CD4-positive, alpha-beta T cell treated with Interleukin-17A for 4 hours (primary cell): ENCODE data around the gene TTC28.

Experiments used
- DNase-seq: peaks from one replicate; pipeline ENCODE4 v3.0.0-alpha.2; 2020; ENCODE audit warnings: mixed read lengths

The TTC28 gene

DNA sequence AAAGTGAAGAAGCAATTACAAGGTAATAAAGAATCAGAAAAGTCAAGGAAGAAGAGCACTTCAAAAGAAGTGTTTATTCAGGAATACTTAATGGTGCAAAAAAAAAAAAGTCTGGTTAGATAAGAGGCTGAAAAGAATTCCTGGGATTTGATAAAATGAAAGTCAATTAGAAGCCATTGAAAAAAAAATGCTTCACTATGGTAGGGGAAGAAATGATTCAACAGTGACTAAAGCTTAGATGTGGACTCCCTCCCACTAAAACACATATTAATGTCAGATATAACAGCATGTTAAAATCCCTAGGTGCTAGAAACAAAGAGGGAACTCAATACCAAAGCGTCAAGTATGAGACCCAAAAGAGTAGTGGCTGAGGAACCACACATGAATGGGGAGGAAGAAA, 425.2 kb downstream of the TTC28 start:
- no peak for DNase-seq

DNA sequence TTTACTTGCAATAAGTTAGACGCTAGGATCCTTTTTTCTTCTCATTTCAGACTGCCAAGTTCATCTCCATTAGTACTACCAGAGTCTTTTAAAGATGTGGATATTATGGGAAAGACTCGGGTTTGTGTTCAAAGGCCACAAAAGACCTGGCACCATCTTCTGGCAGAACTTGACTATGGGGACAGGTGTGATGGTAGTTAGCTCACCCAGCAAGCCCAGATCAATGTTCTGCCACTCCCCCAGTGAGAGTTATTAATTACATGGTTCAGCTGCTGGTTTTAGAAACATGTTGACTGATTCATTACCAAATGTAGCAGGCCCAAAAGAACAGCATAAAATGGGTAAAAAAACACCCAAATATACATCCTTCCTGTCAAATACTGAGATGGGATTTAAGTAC, 427.1 kb downstream of the TTC28 start:
- DNase-seq = no peak

DNA sequence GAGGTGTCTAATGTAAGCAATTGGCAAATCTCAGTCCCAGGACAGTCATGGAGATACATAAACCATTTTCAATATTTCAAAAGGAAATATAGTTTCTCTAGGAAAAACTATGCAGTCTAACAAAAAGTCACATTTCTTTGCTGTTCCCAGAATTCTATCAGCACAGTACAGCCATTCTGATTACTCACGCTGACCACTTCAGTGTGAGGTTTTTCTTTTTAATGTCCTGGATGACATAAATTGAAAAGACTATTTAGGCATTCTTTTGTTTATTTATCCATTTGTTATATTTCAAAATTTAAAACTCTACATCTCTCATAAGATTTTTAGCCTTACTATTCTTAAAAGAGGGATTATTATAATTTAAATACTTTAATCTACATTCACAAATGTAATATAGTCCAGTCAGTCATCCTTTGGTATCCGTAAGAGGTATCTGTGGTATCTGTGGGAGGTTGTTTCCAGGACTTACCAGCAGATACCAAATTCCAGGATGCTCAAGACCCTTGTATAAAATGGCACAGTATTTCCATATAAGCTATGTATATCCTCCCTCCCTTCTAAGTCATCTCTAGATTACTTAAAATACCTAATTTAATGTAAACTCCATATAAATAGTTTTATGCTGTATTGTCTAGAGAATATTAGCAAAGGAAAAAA, 429.5 kb downstream of the TTC28 start:
- no peak for DNase-seq

DNA sequence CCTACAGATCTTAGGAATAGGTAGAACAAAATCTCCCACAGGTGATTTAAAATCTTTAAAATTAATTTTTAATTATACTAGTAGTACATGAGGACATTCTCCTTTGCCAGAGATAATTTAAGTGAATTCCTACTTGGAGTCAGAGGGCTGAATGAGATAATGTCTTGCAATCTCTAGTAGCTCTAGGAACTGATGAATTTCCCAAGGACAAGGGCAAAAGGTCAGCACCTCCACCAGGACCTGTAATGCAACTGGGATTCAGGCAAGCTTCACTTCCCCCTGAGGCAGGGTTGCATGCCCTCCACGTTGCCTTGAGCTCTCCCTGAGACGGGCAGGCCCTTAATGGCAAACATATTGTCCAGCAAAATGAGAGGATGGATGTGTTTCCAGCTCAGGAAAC, 430.2 kb downstream of the TTC28 start:
- DNase-seq = no peak

DNA sequence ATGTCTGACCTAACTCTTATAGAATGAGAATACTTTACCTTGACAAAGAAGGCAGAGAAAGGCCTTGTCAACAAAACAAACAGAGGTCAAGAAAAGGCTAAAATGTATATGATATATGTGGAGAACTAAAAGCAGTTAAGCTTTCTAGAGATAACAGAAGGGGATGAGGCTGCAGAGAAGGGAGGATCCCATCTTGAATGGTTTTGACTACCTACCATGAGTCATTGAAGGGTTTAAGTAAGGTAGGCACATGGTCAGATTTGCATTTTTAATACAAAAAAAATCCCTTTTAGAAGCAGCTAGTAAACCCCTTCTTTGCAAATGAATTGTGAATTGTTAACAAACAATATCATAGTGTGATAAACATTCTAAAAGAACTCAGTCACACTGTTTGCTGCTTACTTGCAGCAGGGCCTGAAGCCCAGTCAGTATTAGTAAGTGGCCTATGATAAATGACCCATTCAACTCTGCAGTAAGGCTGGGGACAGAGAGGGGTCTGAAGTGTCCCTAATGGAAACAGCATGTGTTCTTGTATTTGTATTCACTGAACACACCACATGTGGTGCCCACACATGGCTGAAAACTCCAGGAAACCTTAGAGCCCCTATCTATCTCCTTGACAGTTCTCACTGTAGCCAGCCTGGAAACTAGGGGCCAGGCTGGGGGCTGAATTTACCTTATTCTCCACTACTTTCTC, 431.8 kb downstream of the TTC28 start:
- DNase-seq = no peak

DNA sequence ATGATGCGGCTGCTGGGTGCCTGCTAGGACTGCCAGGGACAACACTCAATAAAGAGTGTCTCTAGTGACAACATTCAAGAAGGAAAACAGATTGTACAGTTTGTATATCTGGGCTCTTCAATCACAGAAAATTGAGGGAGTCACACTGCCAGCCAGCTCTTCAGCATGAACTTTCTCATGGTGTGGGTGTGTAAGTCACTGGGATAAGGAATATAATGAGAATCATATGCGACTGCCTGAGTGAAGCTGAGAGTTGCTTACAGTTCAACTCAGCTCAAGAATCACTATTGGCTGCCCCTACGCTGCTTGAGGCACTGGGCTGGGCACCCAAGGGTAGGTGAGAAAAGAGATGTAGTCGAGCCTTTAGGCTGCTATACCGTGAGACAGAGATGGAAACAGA, 432.5 kb downstream of the TTC28 start:
- DNase-seq = no peak

DNA sequence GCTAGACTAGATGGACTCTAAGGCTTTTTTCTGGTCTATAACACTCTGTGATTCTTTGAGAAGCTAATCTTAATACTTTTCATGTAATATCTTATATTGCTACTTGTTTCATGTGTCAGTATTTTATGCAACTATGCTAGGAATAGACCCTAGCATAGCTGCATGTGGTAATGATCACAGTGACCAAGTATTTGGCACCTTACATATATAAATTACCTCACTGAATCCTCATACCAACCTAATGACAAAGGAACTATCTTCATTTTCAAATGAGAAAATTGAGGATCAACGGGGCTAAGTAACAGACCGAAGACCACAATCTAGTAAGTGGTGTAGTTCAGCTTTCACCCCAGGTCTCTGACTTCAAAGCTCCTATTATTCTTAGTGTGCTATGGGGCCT, 433.2 kb downstream of the TTC28 start:
- no peak for DNase-seq

DNA sequence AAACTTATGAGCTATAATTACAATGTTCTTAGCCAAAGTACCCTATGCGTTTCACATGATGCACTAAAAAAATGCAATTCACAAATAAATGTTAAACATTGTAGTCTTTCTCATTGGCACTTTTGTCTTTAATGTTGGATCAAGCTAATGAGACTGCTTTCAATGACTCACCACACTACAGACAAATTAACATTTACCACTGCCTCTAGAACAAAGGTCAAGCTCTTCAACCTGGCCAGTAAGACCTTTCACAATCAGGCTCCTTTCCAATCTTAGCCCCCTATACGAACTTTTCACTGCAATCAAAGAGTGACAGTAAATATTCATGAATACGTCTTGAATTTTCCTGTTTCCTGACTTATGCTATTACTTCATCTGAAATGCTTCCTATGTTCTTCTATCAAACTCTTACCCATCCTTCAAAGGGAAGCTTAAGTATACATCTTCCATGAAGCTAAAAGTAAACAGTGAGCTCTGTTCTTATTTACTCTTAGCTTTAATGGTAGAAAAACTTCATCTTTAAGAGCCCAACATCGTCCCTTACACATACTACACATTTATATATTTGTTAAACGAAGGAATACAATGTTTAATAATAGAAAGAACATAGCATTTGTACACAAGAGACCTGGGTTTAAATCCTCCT, 433.9 kb downstream of the TTC28 start:
- no peak for DNase-seq

DNA sequence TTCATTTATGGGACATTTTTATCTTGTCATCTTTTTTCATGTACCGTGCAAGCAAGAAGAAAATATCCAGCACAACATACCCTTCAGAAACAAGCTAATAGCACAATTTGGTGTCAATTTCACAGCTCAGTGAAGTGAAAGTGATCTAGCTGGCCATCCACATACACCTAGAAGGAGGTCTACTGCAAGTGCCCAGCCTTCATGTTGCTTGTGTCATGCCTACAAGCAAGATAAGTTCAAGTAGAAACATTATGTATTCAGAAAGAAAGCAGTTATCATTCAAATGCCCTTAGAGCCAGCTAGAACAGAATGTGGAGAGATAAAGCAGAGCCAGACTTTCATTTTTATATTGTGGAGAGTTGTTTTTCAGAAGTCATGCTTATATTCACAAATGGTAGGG, 434.9 kb downstream of the TTC28 start:
- DNase-seq = no peak

DNA sequence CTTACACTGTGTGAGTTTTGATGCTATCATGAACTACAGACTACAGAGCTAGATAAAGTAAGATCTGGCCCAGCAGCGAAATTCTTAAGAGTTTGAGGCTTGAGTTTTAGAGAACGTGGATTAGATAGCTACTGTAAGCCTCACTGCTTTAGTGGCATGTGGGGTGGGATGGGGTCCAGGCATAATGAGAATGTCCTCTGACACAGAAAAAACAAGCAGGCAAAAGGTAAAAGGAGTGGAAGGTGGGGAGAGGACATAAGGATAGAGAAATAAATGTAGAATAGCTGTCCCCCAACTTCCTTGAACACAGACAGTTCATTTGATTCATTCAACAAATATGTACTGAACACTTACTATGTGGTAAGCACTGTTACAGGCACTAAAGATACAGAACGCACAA, 436.1 kb downstream of the TTC28 start:
- no peak for DNase-seq

DNA sequence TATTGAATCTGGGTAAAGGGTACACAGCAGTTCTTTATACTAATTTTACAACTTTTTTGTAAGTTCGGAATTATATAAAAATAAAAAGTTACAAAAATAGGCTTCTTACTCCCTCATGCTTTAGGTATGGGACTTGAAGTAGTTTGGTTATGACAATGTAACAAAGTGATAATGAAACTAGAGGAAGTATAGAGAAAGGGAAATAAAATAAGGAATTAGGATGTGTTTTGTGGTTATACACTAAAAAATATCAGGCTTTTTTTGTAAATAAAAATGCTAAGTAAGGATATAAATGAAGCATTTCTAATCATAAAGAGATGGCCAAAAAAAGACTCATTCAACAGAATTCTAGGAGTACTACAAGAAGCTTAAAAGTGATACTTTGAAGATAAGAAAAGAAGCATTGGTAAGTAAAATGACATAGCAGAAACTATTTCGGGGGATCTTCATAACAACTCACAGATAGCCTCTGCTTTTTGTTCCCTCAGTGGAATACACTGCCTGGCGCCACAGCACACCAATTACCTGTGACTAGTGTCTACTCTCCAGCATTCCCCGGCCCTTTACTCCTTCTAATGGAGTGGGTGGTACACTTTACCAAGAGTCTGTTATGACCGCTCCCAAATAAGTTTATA, 437.9 kb downstream of the TTC28 start:
- no peak for DNase-seq

DNA sequence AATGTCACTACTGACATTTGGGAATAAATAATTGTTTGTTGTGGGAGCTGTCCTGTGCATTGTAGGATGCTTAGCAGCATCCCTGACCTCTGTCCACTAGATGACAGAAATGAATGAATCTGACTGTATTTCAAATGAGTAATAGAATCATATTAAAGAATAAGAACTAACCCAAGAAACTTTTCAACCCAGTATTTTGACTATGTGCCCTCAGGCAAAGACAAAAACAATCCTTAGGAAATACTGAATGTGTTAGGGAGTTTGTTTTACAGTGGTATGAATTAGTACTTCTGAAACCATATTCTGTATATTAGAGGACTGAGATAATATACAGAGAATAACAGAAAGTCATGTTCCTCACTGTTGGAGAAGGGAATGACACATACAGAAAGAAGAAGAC, 439.7 kb downstream of the TTC28 start:
- no peak for DNase-seq

DNA sequence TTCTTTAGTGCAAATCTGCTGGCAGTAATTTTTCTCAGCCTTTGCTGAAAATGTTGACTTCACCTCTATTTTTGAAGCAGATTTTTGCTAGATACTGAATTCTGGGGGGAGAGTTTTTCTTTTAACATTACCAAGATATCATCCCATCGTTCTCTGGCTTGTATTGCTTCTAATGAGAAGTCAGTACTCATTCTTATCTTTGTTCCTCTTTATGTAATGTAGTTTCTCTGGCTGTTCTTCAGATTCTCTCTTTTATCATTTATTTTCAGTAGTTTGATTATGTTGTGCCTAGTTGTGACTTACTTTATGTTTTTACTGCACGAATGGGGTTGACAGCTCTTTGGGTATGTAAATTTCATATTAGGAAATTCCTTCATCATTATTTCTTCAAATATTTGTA, 441.9 kb downstream of the TTC28 start:
- no peak for DNase-seq

DNA sequence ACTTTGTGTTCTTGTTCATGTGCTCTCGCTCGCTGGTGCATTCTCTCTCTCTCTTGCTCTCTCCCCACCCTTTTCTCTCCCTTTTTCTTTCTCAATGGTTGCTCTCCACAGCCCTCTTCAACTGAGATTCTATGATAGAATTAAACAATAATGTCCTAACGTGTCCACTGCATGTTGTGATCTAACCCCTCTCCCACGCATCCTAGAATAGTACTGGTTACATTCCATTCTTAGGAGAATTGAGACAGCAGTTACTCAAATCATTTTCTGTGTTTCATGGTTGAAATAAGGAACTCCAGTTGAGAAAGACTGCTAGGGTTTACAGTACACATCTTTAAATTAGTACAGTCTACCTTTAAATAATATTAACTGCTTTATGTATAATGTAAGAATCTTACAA, 442.5 kb downstream of the TTC28 start:
- no peak for DNase-seq

DNA sequence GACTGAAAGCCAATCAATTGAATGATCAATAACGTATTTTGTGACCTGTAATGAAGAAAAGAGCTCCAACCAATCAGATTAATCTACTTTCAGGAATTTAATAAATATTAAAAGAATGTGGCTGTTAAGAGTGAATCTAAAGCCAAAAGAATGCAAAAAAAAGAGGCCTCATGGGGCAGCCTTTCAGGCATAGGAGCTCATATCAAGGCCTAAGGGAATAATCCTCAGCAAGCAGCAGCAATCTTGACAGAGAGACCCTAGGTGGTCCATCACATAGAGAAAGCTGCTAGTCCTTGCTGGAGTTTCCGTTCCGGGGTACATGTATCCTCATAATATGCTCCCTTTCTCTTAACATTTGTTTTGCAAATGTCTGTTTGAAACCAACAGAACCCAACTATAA, 447.4 kb downstream of the TTC28 start:
- DNase-seq = no peak

DNA sequence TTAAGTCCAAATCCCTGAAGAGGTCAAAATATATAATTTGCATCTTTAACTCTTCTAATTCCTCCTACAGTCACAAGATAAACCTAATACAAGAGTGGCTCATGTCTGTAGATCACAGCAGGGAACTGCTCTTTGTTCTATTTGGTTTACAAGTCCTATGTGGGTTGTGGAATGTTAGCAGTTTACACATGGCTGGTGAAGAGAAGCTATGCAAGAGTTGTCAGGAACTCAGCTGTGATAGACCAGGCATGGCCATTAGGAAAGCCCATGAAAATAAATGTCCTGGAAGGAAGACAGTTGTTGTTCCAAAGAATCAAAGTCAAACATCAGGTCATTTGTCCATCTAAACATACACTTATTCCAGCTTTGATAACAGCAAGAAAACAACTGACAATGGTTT, 448.2 kb downstream of the TTC28 start:
- DNase-seq = no peak

DNA sequence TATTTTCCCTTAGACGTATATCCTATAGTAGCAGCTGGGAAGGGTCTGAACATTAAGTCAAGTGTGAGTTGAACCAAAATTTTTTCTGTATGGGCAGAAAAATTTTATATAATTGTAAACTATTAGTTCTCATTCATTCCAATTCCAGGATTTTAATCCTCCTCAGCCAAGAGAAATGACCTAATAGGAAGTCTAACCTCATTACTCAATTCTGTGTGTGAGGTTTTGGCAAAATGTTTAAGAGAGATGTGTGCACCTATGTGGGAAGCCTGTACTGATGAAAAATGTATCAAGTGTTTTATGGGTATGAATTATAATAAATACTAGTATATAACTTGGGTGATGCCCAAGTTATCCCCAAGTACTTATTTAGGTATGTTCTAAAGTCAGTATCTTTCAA, 449.0 kb downstream of the TTC28 start:
- DNase-seq = no peak

DNA sequence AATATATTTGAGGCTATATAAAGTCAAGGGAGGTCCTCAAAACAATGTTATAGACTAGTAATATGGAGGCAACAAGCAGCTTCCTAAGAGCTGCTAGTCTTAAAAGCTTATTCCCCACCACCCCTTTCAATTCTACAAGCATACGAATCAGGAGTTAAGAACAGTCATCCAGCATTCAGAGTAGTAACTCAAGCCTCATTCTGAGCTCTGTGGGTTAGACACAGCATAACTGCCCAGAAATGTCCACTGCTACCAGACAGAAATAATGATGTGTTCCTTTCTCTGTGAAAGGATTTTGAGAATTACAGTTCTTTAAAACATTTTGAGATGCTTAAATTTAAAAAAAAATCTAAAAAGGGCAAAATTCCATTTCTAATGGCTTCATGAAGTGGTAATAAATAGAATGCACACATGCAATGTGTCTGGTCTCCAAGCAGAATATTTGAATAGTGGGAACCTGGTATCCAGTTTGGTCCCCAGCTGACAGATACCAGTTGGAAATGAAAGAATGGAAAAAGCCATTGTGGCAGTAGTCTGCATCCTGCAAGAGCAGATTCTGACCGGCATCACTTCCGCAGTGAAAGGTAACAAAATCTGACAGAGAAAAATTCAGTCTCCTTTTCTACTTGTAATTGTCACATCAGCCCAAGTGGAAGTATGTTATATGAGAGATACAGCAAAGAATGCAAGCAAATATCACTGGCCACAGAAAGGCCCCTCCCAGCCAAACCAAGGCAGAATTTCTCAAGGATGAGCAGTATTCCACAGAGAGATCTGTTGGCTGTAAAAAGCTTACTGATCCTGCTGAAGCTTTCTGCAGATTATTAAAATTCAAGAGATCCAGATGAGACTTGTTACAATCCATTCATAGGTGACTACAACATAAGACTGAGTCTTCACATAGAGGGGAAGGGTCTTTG, 449.8 kb downstream of the TTC28 start:
- DNase-seq = no peak

DNA sequence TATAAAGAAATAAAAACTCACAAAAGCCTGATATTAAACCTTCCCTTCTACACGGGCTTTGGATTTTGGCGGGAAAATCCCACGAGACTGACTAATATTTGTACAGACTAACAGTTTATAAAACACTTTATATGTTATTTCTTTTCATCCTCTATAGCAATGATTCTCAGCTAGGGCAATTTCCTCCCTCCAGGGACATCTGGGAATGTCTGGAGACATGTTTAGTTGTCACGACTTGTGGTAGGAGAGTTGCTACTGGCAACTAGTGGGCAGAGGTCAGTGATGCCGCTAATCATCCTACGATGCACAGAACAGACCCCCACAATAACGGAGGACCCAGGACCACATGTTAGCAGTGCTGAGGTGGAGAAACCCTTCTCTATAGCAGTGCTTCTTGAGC, 455.8 kb downstream of the TTC28 start:
- no peak for DNase-seq

DNA sequence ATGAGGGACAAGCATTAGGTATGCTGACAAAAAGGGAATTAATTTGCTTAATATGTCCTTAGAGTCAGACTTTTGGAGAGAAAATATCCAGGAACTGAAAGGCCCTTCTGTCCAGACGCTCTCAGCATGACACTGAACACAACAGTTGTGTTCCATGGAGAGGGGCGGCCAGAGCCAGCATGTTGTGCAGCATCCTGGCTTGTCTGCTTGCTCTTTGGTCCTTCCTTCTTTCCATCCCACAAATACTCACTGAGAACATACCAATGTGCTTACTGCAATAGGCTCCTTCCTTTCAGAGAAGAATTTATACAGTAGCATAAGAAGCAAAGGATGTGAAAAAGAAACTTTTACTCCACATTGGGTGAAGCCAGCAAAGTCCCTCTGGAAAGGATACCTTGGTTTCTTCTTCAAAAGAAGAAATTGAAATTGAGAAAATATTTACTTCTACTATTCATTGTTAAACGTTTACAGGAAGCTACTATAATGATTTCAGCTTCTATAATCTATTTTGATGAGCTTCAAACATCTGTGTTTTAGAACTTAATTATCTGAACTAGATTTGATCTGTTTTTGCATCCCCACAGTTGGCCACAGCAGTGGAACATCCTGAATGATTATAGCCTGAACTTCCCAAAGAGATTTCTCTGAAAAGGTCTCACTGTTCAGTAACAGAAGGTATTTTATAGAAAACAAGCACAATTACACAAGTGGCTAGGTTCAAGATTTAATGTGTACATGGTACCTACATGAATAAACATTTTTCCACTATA, 456.5 kb downstream of the TTC28 start:
- no peak for DNase-seq

DNA sequence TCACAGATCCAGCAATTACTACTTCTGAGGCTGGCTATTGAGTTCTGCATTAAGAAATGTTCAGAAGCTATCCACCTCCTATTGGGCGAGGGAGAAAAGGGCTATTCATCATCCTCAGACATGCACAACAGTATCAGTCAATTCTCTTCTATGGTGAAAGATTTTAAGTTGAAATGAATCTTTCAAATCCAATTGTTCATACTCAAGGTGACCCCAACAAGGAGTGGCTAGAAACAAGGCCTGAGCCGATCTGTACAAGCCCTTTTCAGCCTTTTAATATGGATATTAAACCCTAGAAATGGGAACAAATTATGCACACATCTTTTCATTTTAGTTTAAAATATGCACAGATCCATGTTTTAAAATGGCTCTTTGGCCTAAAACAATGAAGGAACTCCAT, 457.1 kb downstream of the TTC28 start:
- no peak for DNase-seq

DNA sequence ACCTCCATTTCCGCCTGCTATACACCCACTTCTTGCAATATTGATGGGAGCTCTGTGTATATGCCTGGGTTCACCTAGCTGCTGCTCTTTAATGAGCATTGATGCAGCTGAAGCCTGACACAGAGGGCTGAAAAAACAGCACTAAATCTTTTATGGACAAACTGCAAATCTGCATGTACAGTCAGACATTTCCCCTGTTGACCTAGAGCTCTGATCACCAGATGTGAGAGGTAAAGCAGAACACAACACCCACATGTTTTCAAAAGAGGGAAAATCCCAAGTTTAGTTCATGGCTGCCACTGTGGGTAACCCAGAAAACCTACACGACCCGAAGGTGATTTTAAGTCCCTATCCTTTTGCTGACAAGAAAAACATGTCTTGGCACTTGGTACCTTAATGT, 457.6 kb downstream of the TTC28 start:
- DNase-seq = no peak
